CD4-positive, alpha-beta T cell treated with Interleukin-6 for 4 hours (primary cell): ENCODE data around the gene DEFB108B.
"Not testable (repeated sequence)": the region's sequence is repeated elsewhere in the genome, so short reads cannot be mapped to it uniquely, and the experiment has no call there.

Source experiments
- DNase-seq: peaks from one replicate; pipeline ENCODE4 v3.0.0-alpha.2; 2020; ENCODE audit warnings: mixed read lengths

DEFB108B gene

GRCh38 chr11:71832811-71833210, at the start of gene DEFB108B:
Gene DEFB108B (plus strand): TSS chr11:71833200. CDS start chr11:71833200, 0 bp downstream.
- not testable (repeated sequence) for DNase-seq

GRCh38 chr11:71786114-71786847, 46.7 kb upstream of the DEFB108B start:
- peak; percentile 86 for DNase-seq

GRCh38 chr11:71786848-71787097, 46.2 kb upstream of the DEFB108B start:
- peak; percentile 100 for DNase-seq

GRCh38 chr11:71787098-71787823, 45.7 kb upstream of the DEFB108B start:
- DNase-seq: peak; percentile 96

- DNase-seq: not testable (repeated sequence)
Measured at GRCh38 chr11:71787824-71788454, 45.1 kb upstream of the DEFB108B start.

GRCh38 chr11:71789444-71790196, 43.4 kb upstream of the DEFB108B start:
- not testable (repeated sequence) for DNase-seq

- not testable (repeated sequence) for DNase-seq
Measured at GRCh38 chr11:71791111-71791510, 41.9 kb upstream of the DEFB108B start.

GRCh38 chr11:71792621-71793235, 40.3 kb upstream of the DEFB108B start:
- DNase-seq: peak; percentile 55

- DNase-seq: not testable (repeated sequence)
Measured at GRCh38 chr11:71794386-71795040, 38.5 kb upstream of the DEFB108B start.

- not testable (repeated sequence) for DNase-seq
Measured at GRCh38 chr11:71795236-71795635, 37.8 kb upstream of the DEFB108B start.

- DNase-seq: not testable (repeated sequence)
Measured at GRCh38 chr11:71796016-71796415, 37.0 kb upstream of the DEFB108B start.

- not testable (repeated sequence) for DNase-seq
Measured at GRCh38 chr11:71796781-71797180, 36.2 kb upstream of the DEFB108B start.

- DNase-seq: not testable (repeated sequence)
Measured at GRCh38 chr11:71799556-71800128, 33.4 kb upstream of the DEFB108B start.

- peak; percentile 91 for DNase-seq
Measured at GRCh38 chr11:71800335-71800953, 32.6 kb upstream of the DEFB108B start.

GRCh38 chr11:71801026-71801425, 32.0 kb upstream of the DEFB108B start:
- DNase-seq: not testable (repeated sequence)

- not testable (repeated sequence) for DNase-seq
Measured at GRCh38 chr11:71802874-71803273, 30.1 kb upstream of the DEFB108B start.

- DNase-seq: not testable (repeated sequence)
Measured at GRCh38 chr11:71804158-71804947, 28.6 kb upstream of the DEFB108B start.

- not testable (repeated sequence) for DNase-seq
Measured at GRCh38 chr11:71812529-71812928, 20.5 kb upstream of the DEFB108B start.

GRCh38 chr11:71813481-71814355, 19.3 kb upstream of the DEFB108B start:
- DNase-seq: peak; percentile 85
